ENCODE data around the gene PIAS4.

PIAS4 gene

GRCh38 chr19:4086411-4086867 lies 78.9 kb downstream of the PIAS4 start:
- no peak for TF ChIP-seq GATA3 (IDR thresholded peaks at IDR 0.05; ENCODE audit: low read depth, low read length)
- TF ChIP-seq GATA2 (IDR thresholded peaks at IDR 0.05; ENCODE audit: low read depth, low read length): no peak

GRCh38 chr19:4087787-4088679 lies 80.5 kb downstream of the PIAS4 start:
- TF ChIP-seq GATA3 (IDR thresholded peaks at IDR 0.05; ENCODE audit: low read depth, low read length) (no peak), GATA2 (IDR thresholded peaks at IDR 0.05; ENCODE audit: low read depth, low read length) (no peak)

GRCh38 chr19:4088975-4089374 lies 81.4 kb downstream of the PIAS4 start:
- TF ChIP-seq GATA3 (IDR thresholded peaks at IDR 0.05; ENCODE audit: low read depth, low read length) (no peak), GATA2 (IDR thresholded peaks at IDR 0.05; ENCODE audit: low read depth, low read length) (no peak)
